A673 (cell line): ENCODE measurements around the gene YWHAH.

Experiments
- EZH2 ChIP-seq: fragments of 200-600 bp; sonication (generic); IDR thresholded peaks from 2 replicates; pipeline ENCODE4 v1.6.1; 2017; ENCODE audit warnings: borderline replicate concordance, low read depth, mild to moderate bottlenecking, mixed read lengths, antibody characterized with exemption, low read length; ENCODE audit not compliant: poor library complexity, severe bottlenecking
- TF ChIP-seq, protein P1 (sequence below): fragments of 300-800, 200-600 bp; sonication (generic); conservative IDR thresholded peaks from 2 replicates; pipeline ENCODE4 v1.5.1; 2017; ENCODE audit warnings: low read depth, mild to moderate bottlenecking, antibody characterized with exemption, low read length, moderate library complexity, mixed read lengths

DNA sequence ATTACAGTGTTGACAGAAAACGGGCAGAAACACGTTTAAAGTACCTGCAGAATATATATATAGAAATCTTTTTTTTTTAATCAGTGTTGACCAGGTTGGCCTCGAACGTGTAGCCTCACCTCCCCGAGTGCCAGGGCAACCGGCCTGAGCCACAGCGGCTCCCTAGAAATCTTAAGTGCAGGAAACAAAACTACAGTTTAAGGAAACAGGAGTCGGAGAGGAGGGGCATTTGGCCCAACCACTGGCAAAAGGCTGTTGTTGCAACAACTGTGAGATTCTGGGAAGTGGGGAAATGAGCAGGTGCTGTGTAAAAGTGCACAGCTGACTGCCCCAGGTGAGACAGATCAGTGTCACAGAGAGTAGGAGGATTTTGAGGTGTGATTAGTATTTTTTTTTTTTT is 3.7 kb downstream of the YWHAH start:
- TF ChIP-seq, protein P1, sequence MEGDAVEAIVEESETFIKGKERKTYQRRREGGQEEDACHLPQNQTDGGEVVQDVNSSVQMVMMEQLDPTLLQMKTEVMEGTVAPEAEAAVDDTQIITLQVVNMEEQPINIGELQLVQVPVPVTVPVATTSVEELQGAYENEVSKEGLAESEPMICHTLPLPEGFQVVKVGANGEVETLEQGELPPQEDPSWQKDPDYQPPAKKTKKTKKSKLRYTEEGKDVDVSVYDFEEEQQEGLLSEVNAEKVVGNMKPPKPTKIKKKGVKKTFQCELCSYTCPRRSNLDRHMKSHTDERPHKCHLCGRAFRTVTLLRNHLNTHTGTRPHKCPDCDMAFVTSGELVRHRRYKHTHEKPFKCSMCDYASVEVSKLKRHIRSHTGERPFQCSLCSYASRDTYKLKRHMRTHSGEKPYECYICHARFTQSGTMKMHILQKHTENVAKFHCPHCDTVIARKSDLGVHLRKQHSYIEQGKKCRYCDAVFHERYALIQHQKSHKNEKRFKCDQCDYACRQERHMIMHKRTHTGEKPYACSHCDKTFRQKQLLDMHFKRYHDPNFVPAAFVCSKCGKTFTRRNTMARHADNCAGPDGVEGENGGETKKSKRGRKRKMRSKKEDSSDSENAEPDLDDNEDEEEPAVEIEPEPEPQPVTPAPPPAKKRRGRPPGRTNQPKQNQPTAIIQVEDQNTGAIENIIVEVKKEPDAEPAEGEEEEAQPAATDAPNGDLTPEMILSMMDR: no peak
- TF ChIP-seq EZH2: no peak
